Activated CD8-positive, alpha-beta memory T cell treated with anti-CD3 and anti-CD28 coated beads for 4 hours (primary cell): Measurements from ENCODE around the gene ANKS6.
"Not testable (repeated sequence)": the region's sequence is repeated elsewhere in the genome, so short reads cannot be mapped to it uniquely, and the experiment has no call there.

ENCODE experiments used
- DNase-seq, 2 donors: peaks; one replicate each; pipeline ENCODE4 v3.0.0-alpha.2; 2020; ENCODE audit warnings: low read depth in 2 of 2

The ANKS6 gene

DNA sequence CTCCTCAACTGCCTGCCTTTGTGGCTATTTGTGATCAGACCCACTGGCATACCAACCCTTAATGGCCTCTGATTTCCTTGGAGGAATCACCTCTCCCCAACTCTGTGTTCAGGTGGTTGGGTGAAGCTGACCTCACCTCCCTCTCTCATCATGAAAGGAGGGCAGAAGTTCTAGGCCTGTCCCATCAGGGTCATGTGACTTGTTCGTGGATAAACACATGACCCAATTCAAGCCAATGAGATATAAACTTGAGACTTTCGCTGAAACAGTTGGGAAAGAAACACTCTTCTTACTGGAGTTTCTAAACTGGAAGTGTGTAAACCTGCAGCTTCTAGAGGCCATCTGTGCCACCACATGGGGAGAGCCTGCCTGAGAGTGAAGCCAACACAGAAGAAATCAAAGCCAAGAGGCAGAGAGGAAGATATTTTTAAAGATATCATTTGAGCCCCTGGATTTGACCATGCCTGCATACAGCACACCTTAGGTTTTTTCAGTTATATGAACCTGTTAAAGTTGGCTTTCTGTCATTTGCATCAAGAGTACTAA lies 93.4 kb downstream of the ANKS6 start:
- no peak for DNase-seq

DNA sequence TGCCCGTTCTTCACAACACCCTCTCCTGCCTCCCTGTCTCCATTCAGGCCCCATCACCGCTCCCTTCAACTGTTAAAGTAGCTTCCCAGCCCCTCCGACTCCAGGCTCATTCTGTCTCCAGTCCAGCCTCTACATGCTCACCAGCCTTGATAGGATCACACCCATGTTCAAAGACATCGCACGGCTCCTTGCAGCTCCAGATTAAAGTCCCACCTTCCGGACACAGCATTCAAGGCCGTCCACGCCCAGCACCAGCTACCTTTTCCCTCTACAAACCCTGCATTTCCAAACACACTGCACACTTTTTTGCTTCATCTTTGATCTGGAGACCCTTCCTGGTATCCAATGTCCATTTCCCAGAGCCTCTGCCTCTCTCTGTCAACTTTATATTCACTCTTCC lies 94.0 kb downstream of the ANKS6 start:
- DNase-seq: no peak

DNA sequence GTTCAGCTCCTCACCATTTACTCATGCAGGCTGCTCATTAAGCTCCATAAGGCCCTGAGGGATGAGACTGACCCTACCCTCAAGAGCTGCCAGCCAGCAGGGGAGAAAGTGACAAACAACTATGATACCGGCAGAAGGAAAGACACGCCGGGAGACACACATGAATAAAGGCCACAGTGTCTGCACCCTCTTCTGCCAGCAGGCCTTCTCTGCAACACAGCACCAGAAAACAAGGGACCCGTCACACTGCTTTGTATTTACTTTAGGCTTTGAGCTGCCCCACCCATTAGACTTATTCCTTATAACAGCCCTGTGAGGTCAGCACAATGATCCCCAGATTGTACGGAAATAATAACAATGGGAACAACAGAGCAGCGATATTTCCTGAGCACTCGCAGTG lies 94.8 kb downstream of the ANKS6 start:
- DNase-seq: no peak

DNA sequence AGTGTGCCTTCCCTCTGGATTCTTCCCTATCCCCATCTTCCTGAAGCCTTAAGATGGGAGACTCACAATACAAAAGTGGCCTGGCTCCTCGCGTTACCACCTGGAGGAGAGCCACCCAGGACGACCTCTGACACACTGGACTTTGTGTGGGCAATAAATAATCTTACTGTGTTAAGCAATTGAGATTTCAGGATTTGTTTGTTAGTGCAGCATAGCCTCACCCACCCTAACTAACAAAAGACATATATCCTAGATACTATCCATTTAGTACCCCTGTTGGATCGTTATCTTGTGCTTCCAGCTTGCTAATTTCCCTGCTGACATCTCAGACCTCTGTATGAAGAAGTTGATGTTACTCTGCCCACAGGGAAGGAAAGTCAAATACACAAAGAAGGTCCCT lies 95.6 kb downstream of the ANKS6 start:
- no peak for DNase-seq

DNA sequence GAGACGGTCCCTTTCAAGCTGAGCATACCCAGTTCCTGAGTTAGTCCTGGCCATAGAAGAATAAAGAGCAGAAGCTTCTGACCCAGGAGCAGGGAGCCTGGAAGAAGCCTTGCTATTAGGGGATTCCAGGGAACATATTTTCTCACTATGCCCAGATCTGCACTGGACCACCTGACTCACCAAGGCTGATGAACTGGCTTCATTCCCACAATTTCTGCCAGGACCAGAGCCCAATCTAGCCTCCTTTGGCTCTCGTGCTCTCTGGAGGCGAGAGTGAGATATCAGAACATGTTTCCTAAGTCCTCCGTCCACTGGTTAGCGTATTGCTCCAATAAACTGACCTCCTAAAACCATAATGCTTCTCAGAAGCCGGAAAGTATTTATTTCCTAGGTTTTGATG lies 97.5 kb downstream of the ANKS6 start:
- DNase-seq: no peak

DNA sequence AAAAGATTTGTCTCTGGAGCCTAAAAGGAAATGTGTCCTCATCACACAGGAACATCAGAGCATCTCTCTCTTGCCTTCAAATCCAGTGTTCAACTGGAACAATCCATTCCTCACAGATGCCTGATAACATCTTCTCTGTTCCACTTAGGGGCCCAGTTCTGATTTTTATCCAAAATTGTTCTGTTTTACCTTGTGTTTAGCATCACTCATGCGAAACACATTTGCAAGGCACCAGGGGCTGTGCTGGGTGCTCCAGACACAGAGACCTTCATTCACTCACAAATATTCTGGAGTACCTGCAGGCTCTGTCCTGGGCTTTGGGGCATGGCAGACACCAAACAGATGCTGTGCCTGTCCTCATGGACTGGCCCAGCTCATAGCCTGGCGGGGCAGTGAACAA lies 101.4 kb downstream of the ANKS6 start:
- DNase-seq: no peak

DNA sequence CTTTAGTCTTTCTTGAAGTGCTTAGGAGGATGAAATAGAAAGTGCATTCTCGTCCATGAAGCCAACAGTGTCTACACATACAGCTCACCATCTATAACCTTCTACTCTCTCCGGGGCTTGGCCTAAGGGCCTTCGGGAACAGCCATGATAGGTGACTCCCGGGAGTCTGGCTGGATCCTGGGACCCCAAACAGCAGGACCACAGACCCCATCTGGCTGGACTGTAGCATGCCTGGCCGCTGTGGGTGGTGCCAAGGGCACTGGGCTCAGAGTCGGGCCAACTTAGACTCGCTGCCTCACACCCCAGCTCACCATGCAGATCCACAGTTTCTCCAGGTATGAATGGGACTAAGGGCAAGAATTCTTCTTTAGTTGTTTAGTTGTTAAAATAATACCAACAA lies 104.0 kb downstream of the ANKS6 start:
- DNase-seq: no peak

DNA sequence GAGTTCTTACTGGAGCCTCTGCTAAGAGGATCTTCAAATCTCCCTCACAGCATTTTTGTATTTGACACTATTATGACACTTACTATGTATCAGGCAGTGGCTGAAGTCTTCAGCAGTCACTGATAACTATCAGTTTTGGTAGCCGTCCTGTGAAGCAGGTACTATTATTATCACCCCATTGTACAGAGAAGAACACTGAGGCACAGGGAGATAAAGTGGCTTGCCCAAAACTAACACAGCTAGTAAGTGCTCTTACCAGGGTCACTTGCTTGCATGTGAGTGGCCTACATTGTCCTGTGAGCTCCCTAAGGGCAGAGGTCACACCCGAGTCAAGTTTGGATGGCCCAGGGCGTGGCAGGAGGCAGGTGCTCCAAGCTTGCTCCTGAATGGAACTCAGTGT lies 104.5 kb downstream of the ANKS6 start:
- DNase-seq: no peak

DNA sequence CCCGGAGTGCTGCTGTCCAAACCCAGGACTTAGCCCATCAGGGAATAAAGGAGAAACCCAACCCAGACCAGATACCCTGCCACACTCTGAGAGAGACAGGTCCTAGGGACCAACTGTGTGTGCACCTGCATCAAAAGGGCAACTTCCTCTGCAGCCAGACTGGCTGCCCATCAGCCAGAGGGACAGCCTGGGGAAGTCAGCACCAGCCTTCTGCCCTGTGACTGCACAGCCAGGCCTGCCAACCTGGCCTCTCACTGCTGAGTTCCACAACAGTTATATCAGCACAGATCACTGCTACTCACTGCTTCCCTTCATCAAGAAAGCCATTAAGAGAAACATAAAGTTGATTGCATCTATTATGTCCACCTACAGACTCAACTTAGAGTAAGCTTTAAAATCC lies 105.7 kb downstream of the ANKS6 start:
- DNase-seq: no peak

DNA sequence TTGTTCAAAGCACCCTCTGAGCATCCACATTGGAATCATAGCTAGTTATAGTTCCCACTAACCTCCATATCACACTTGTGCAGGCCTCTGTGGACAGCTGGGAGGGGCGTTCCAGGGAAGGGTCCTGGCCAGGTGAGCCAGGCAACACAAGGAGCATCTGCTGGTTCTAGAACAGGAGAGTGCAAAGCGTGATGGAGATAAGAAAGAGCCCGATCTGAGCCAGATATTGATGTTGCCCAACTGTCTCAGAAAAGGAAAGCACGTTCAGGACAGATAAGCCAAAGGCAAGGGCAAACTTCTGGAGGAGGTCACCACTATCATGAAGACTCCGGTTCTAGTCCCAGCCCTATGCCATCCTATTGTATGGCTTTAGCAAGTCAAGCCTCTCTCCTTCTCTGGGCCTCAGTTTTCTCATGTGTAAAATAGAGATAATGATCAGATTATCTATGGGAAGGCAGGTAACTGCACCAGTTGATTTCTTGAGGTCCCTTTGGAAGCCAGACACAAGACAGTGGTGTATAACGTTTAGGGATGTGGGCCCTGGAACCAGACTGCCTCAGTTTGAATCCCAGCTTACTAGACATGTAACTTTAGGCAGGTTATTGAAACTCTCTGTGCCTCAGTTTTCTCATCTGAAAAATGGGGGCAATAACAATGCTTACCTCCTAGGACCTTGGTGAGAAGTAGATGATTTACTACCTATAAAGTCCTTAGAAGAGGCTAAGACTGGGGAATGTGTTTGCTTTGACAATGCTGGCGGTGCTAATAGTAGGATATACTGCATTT lies 107.5 kb downstream of the ANKS6 start:
- DNase-seq: no peak

DNA sequence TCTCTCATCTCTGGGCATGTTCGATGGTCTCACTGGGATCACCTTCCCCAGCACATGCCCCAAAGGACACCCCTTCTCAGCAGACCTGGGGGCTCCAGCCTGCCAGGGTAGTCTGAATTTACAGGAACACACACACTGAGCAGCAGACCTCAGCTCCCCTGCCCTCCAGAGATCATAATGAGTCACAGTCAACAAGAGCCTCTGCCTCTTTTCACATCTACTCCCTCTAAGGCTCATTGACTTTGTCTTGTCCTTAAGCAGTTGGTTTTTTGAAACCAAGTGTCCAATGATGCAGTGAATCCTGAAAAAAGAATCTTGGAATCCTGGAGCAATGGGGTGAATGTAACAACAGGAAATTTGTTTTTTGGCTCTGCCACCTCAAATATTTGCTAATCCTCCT lies 108.4 kb downstream of the ANKS6 start:
- no peak for DNase-seq

DNA sequence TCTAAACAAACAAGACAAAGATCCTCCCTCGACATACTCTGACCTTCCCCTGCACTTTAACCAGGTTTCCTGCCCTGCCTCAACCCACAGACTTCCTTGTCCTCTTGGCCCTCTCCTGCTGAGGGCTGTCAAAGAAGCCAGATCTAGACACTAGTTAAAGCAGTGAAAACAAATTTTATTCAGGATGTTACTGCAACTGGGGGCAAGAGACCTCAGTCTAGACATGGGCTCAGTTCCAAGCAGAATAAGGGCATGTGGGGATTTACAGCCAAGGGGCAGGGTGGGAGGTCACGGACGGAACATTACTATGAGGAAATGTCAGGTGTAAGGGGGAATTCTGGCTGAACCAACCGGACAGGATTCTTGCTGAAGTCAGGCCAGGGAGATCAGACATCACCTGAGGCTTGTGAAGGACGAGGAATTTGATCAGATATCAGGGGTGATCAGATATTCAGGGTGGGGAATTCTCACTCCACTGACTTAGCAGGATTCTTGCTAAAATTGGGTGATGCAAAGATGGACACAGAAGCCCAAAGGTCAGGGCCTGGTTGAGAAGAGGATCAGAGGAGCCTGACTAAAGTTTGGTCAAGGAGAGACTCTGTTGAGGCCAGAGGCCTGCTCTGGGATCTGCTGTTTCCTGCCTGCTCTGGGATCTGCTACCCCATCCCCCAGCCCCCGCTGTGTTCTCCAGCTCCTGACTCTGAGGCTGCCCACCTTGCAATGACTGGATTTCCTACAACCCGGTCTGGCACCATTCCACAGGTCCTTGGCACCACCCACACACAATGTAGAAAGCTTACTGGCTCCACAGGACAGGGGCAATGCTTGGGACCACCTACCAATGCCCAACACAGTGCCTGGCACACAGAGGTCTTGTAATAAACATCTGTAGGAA lies 109.1 kb downstream of the ANKS6 start:
- no peak for DNase-seq

DNA sequence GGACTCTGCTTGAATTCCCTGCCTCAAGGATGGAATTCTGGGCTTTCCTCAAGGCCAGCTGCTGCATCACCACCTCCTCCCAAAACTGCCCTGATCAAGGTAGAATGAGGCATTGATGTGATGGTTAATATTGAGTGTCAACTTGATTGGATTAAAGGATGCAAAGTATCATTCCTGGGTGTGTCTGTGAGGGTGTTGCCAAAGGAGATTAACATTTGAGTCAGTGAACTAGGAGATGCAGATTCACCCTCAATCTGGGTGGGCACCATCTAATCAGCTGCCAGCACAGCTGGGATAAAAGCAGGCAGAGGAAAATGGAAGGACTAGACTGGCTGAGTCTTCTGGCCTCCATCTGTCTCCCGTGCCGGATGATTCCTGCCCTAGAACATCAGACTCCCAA lies 111.5 kb downstream of the ANKS6 start:
- DNase-seq: not testable (repeated sequence)
